A549 treated with AZD2906 at 1 μM for 4 hours (cell line): Measurements from ENCODE around the gene ATP6V1G2. TPM values are rescaled to one million over a fixed set of nuclear protein-coding genes. Genes with fewer than 3 reads are reported as not detected.

ENCODE experiments used
- total RNA-seq: library from RNA; stranded (reverse); fragments of 200-300 nt; extraction: Qiagen RNA extraction; gene quantifications from 5 replicates; pipeline ENCODE4 v1.2.3, GENCODE V29; 2022

The ATP6V1G2 gene
- 0.62 to 1.1 TPM (median 0.93 TPM) in 5 replicates for total RNA-seq

GRCh38 chr6:31546339-31546957 lies at the start of gene ATP6V1G2:
Gene ATP6V1G2 (minus strand): TSS chr6:31546608. CDS start chr6:31546559, 49 bp downstream.

GRCh38 chr6:31586008-31586407 lies 39.6 kb upstream of the ATP6V1G2 start, which contains the start of gene LST1:
Gene LST1 (plus strand): TSS chr6:31586277. CDS start chr6:31587300, 1,023 bp downstream.

GRCh38 chr6:31582230-31582643 lies 35.8 kb upstream of the ATP6V1G2 start, which contains the start of gene LTB:
Gene LTB (minus strand): TSS chr6:31582424. CDS start chr6:31582417, 7 bp downstream.

GRCh38 chr6:31575335-31575901 lies 29.0 kb upstream of the ATP6V1G2 start, which contains the start of gene TNF:
Gene TNF (plus strand): TSS chr6:31575565. CDS start chr6:31575742, 177 bp downstream.

GRCh38 chr6:31572041-31572911 lies 25.9 kb upstream of the ATP6V1G2 start, which contains the start of gene LTA:
Gene LTA (plus strand): TSS chr6:31572289. CDS start chr6:31572743, 454 bp downstream.

GRCh38 chr6:31546958-31547726 lies 734 bp upstream of the ATP6V1G2 start, which contains the start of gene NFKBIL1:
Gene NFKBIL1 (plus strand): TSS chr6:31547608. CDS start chr6:31547695, 87 bp downstream.

GRCh38 chr6:31541658-31542521 lies 4.5 kb downstream of the ATP6V1G2 start, which contains the start of gene DDX39B:
Gene DDX39B (minus strand): TSS chr6:31542003. CDS start chr6:31540532, 1,471 bp downstream.

GRCh38 chr6:31528821-31529328 lies 17.5 kb downstream of the ATP6V1G2 start, which contains the start of gene MCCD1:
Gene MCCD1 (plus strand): TSS chr6:31528962. CDS start chr6:31529015, 53 bp downstream.

GRCh38 chr6:31497531-31498476 lies 48.6 kb downstream of the ATP6V1G2 start, which contains the start of gene MICB:
Gene MICB (plus strand): TSS chr6:31498145. CDS start chr6:31498194, 49 bp downstream.

Other genes starting within 250 kb of the ATP6V1G2 start
- gene HLA-B, start 189.4 kb downstream of the ATP6V1G2 start, total RNA-seq: 18.9 to 30.6 TPM (median 26.0 TPM) in 5 replicates
- 28.1 to 29.7 TPM (median 28.9 TPM) in 5 replicates for gene MICA, start 143.0 kb downstream of the ATP6V1G2 start, total RNA-seq
- 5.8 to 6.5 TPM (median 6.2 TPM) in 5 replicates for gene MICB, start 48.5 kb downstream of the ATP6V1G2 start, total RNA-seq
- not detected in 5 replicates for gene MCCD1, start 17.6 kb downstream of the ATP6V1G2 start, total RNA-seq
- 340 to 418 TPM (median 347 TPM) in 5 replicates for gene DDX39B, start 4.6 kb downstream of the ATP6V1G2 start, total RNA-seq
- 9.5 to 13.0 TPM (median 12.6 TPM) in 5 replicates for gene NFKBIL1, start 1.0 kb upstream of the ATP6V1G2 start, total RNA-seq
- gene LTA, start 25.7 kb upstream of the ATP6V1G2 start, total RNA-seq: 0.07 to 0.23 TPM (median 0.08 TPM) in 3 of 5 replicates, not detected in the others
- 0.07 to 0.08 TPM in 2 of 5 replicates, not detected in the others for gene TNF, start 29.0 kb upstream of the ATP6V1G2 start, total RNA-seq
- 0.12 to 0.49 TPM (median 0.14 TPM) in 4 of 5 replicates, not detected in the other for gene LTB, start 35.8 kb upstream of the ATP6V1G2 start, total RNA-seq
- 0.14 to 0.41 TPM (median 0.29 TPM) in 5 replicates for gene LST1, start 39.7 kb upstream of the ATP6V1G2 start, total RNA-seq
- not detected in 5 replicates for gene NCR3, start 46.4 kb upstream of the ATP6V1G2 start, total RNA-seq
- not detected in 5 replicates for gene AIF1, start 68.6 kb upstream of the ATP6V1G2 start, total RNA-seq
- 66.2 to 87.9 TPM (median 84.6 TPM) in 5 replicates for gene PRRC2A, start 74.1 kb upstream of the ATP6V1G2 start, total RNA-seq
- 117 to 150 TPM (median 136 TPM) in 5 replicates for gene BAG6, start 106.1 kb upstream of the ATP6V1G2 start, total RNA-seq
- 2.9 to 3.7 TPM (median 3.1 TPM) in 5 replicates for gene APOM, start 109.3 kb upstream of the ATP6V1G2 start, total RNA-seq
- 11.3 to 12.4 TPM (median 11.9 TPM) in 5 replicates for gene C6orf47, start 114.2 kb upstream of the ATP6V1G2 start, total RNA-seq
- 7.8 to 11.3 TPM (median 10.1 TPM) in 5 replicates for gene GPANK1, start 118.4 kb upstream of the ATP6V1G2 start, total RNA-seq
- gene CSNK2B, start 119.5 kb upstream of the ATP6V1G2 start, total RNA-seq: 169 to 183 TPM (median 179 TPM) in 5 replicates
- 2.7 to 4.2 TPM (median 3.2 TPM) in 5 replicates for gene LY6G5B, start 123.4 kb upstream of the ATP6V1G2 start, total RNA-seq
- 1.2 to 1.7 TPM (median 1.4 TPM) in 5 replicates for gene LY6G5C, start 134.5 kb upstream of the ATP6V1G2 start, total RNA-seq
- gene ABHD16A, start 156.7 kb upstream of the ATP6V1G2 start, total RNA-seq: 14.2 to 17.5 TPM (median 16.7 TPM) in 5 replicates
- gene LY6G6F, start 160.3 kb upstream of the ATP6V1G2 start, total RNA-seq: not detected in 5 replicates
- not detected in 5 replicates for gene LY6G6D, start 168.7 kb upstream of the ATP6V1G2 start, total RNA-seq
- gene LY6G6C, start 175.1 kb upstream of the ATP6V1G2 start, total RNA-seq: 0.08 to 0.14 TPM (median 0.09 TPM) in 3 of 5 replicates, not detected in the others
- not detected in 5 replicates for gene MPIG6B, start 176.8 kb upstream of the ATP6V1G2 start, total RNA-seq
- 25.2 to 32.8 TPM (median 28.6 TPM) in 5 replicates for gene DDAH2, start 182.7 kb upstream of the ATP6V1G2 start, total RNA-seq
- 467 to 486 TPM (median 475 TPM) in 5 replicates for gene CLIC1, start 189.9 kb upstream of the ATP6V1G2 start, total RNA-seq
- 10.5 to 14.8 TPM (median 11.7 TPM) in 5 replicates for gene MSH5, start 193.4 kb upstream of the ATP6V1G2 start, total RNA-seq
- gene SAPCD1, start 216.0 kb upstream of the ATP6V1G2 start, total RNA-seq: 1.6 to 4.2 TPM (median 3.1 TPM) in 5 replicates
- gene VWA7, start 230.7 kb upstream of the ATP6V1G2 start, total RNA-seq: 1.3 to 1.9 TPM (median 1.5 TPM) in 5 replicates
- 49.3 to 54.8 TPM (median 53.0 TPM) in 5 replicates for gene VARS1, start 249.1 kb upstream of the ATP6V1G2 start, total RNA-seq